Psoas muscle (tissue), 8 donors: ENCODE measurements around the gene CCDC92B. TPM values are rescaled to one million over a fixed set of nuclear protein-coding genes. Genes with fewer than 3 reads are reported as not detected.

Source experiments
- ATAC-seq, 4 donors: fragments of 200-7000 bp; cut with Tn5 transposase; one replicate each; pipeline ENCODE4 v1.9.1; 2020; ENCODE audit warnings: moderate library complexity in 3 of 4, mild to moderate bottlenecking in 2 of 4
- DNase-seq, 2 donors: peaks; one replicate each; pipeline ENCODE4 v3.0.0-alpha.2; 2020
- H3K27ac ChIP-seq: fragments of 200-600 bp; one replicate; pipeline ENCODE4 v1.8.0; 2022
- H3K27me3 ChIP-seq, 3 donors: fragments of 200-600 bp in 1 of 3; one replicate each; pipeline versions ENCODE4 v1.6.1 to v1.8.0; 2013 to 2022; ENCODE audit warnings: low read length in 2 of 3, mild to moderate bottlenecking in 2 of 3, moderate library complexity in 1 of 3; ENCODE audit not compliant: insufficient read depth in 3 of 3
- H3K36me3 ChIP-seq, 2 donors: fragments of 200-600 bp in 1 of 2; one replicate each; pipeline versions ENCODE4 v1.6.1 to v1.8.0; 2013 to 2022; ENCODE audit warnings: low read depth in 1 of 2, mild to moderate bottlenecking in 1 of 2, moderate library complexity in 1 of 2; ENCODE audit not compliant: insufficient read depth in 1 of 2
- H3K4me1 ChIP-seq: fragments of 200-600 bp; one replicate; pipeline ENCODE4 v1.8.0; 2022
- H3K4me3 ChIP-seq: fragments of 200-600 bp; one replicate; pipeline ENCODE4 v1.8.0; 2022; ENCODE audit warnings: mild to moderate bottlenecking
- H3K9me3 ChIP-seq: fragments of 200-600 bp; one replicate; pipeline ENCODE4 v1.8.0; 2022
- CTCF ChIP-seq: fragments of 200-600 bp; IDR thresholded peaks from one replicate; pipeline ENCODE4 v1.8.0; 2022; ENCODE audit warnings: antibody characterized with exemption
- WGBS, 3 donors: extraction: QIAGEN DNeasy Blood & Tissue Kit; methylation state at CpG; one replicate each; pipeline versions ENCODE4 v1.1.6 to v1.1.7; 2013; 5-methylcytosine and 5-hydroxymethylcytosine counted together
- intact Hi-C, 2 donors: fragments of 100-400 bp; cut with DNase I; formaldehyde crosslinking; loops; one replicate each; pipeline versions ENCODE4 v1.11.0 to v1.14.2; 2022
- polyA plus RNA-seq, 3 donors: library from polyadenylated mRNA; stranded (reverse); fragments of 200-250 nt; gene quantifications; one replicate each; pipeline ENCODE4 v1.2.3, GENCODE V29; 2013
- total RNA-seq, 4 donors: library from RNA; stranded (reverse); fragmentation: NEBNext Ultra II Directional in 2 of 4; extraction: Animal tissue kit (Norgen Biotek cat#: 25700) in 2 of 4; gene quantifications; one replicate each; pipeline versions ENCODE4 v1.2.1 to v1.2.4, GENCODE V29; 2021 to 2023
- donor health status: healthy with polysubstance abuse.
- donor health status: DM: no; HTN: no; CAD: no; lungs with moderate emphysema.
- donor health status: Bipolar disorder and iron deficiency.
- donor health status: healthy.
- donor health status: DM: yes; HTN: yes; CAD: no.
- donor health status: DM: no; HTN: no; CAD: no.
- donor health status: DM: no; HTN: no; CAD: no.
- donor health status: DM: yes; HTN: yes; CAD: no.

Gene CCDC92B
- total and polyA plus RNA-seq, 7 donors = 0.01 to 0.23 (median 0.07) TPM; not detected in 3

- ATAC-seq (no peak), DNase-seq (no peak)
- Histone ChIP-seq H3K9me3 (no peaks in the 10 kb centered on the region), H3K4me1 (no peaks in the 10 kb centered on the region), H3K36me3 (no peaks in the 10 kb centered on the region), H3K27ac (no peak overlapping the region), H3K27me3 (peaks cover 0 to 5% (median 0%) of the 10 kb centered on the region in 3 donors), H3K4me3 (no peak overlapping the region)
- intact Hi-C loops = no loop called here
- TF ChIP-seq CTCF = no peak
- WGBS, 3 donors = 73 to 82% (median 75%) methylated on average over 3 of the region's 3 CpGs
These were observed 12.5 kb downstream of the CCDC92B start for GRCh38 chr17:2736956-2737355.

GRCh38 chr17:2735896-2736295, 13.6 kb downstream of the CCDC92B start:
- Histone ChIP-seq H3K4me1 (no peaks in the 10 kb centered on the region), H3K4me3 (no peak overlapping the region), H3K36me3 (no peaks in the 10 kb centered on the region), H3K9me3 (no peaks in the 10 kb centered on the region), H3K27ac (no peak overlapping the region), H3K27me3 (peaks cover 0 to 11% (median 0%) of the 10 kb centered on the region in 3 donors)
- intact Hi-C loops = no loop called here
- no peak for ATAC-seq
- TF ChIP-seq CTCF = no peak
- WGBS, 3 donors = 72 to 89% (median 79%) methylated on average over 5 of the region's 5 CpGs
- no peak for DNase-seq

GRCh38 chr17:2734939-2735338, 14.5 kb downstream of the CCDC92B start:
- no peak for TF ChIP-seq CTCF
- WGBS, 3 donors = 82 to 88% (median 84%) methylated on average over 10 of the region's 10 CpGs
- no peak overlapping the region for H3K4me3 ChIP-seq

GRCh38 chr17:2731807-2732206, 17.6 kb downstream of the CCDC92B start:
- WGBS, 3 donors = 84 to 88% (median 85%) methylated on average over 10 of the region's 10 CpGs
- H3K27me3 ChIP-seq = peaks cover 0 to 11% (median 0%) of the 10 kb centered on the region in 3 donors
- DNase-seq (no peak), ATAC-seq (no peak)
- H3K4me3 ChIP-seq = no peak overlapping the region
- H3K27ac ChIP-seq = no peak overlapping the region
- H3K4me1 ChIP-seq = no peaks in the 10 kb centered on the region
- H3K9me3 ChIP-seq = no peaks in the 10 kb centered on the region
- intact Hi-C loops = no loop called here
- H3K36me3 ChIP-seq = no peaks in the 10 kb centered on the region
- no peak for TF ChIP-seq CTCF

More at GRCh38 chr17:2734939-2735338, 14.5 kb downstream of the CCDC92B start:
- DNase-seq = no peak
- intact Hi-C loops = no loop called here
- Histone ChIP-seq H3K27me3 (peaks cover 0 to 11% (median 0%) of the 10 kb centered on the region in 3 donors), H3K4me1 (no peaks in the 10 kb centered on the region), H3K36me3 (no peaks in the 10 kb centered on the region), H3K27ac (no peak overlapping the region), H3K9me3 (no peaks in the 10 kb centered on the region)
- ATAC-seq = no peak

- H3K4me3 ChIP-seq = no peak overlapping the region
- no peaks in the 10 kb centered on the region for H3K9me3 ChIP-seq
- no peak overlapping the region for H3K27ac ChIP-seq
- no peaks in the 10 kb centered on the region for H3K36me3 ChIP-seq
- DNase-seq (no peak), ATAC-seq (no peak)
- H3K27me3 ChIP-seq = peaks cover 0 to 11% (median 0%) of the 10 kb centered on the region in 3 donors
- intact Hi-C loops = no loop called here
- no peak for TF ChIP-seq CTCF
- H3K4me1 ChIP-seq = no peaks in the 10 kb centered on the region
- 71 to 79% (median 74%) methylated on average over 17 of the region's 17 CpGs for WGBS, 3 donors
These were observed 18.6 kb downstream of the CCDC92B start for GRCh38 chr17:2730764-2731353.
